NCI-H2227 (cell line): Measurements from ENCODE around the gene CENPM.
"Not testable (repeated sequence)": the region's sequence is repeated elsewhere in the genome, so short reads cannot be mapped to it uniquely, and the experiment has no call there.

Experiments
- DNase-seq: peaks from one replicate; lab custom pipeline; 2025; ENCODE audit not compliant: unreplicated experiment; lab: John Stamatoyannopoulos, UW

The CENPM gene

DNA sequence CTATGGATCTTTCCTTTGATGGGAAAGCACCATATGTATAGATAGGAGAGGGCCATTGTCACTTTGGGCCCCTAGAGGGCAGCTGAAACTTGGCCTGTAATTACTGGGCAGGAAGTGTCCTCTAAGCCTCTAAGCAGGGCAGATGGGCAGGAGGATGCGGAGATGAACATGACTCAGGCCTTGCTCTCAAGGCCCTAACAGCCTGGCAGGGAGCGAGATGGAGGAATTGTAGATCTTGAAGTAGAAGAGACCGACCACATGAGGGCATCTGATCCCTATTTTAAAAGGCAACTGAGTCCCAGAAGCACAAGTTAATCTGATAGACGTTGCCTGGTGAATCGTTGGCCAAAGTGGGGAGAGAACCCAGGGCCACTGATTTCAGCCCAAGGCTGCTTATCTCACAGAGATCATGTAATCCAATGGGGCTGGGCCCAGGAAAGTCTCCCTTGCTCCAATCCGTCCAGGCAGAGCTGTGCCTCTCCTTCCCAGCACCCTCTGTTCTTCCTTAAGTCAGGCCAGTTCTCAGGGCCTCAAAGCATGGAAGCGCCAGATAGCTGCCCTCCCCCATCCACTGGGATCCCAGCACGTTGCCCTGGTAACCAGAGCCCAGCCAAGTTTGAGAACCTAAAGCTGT lies 19.8 kb upstream of the CENPM start:
- no peak for DNase-seq

DNA sequence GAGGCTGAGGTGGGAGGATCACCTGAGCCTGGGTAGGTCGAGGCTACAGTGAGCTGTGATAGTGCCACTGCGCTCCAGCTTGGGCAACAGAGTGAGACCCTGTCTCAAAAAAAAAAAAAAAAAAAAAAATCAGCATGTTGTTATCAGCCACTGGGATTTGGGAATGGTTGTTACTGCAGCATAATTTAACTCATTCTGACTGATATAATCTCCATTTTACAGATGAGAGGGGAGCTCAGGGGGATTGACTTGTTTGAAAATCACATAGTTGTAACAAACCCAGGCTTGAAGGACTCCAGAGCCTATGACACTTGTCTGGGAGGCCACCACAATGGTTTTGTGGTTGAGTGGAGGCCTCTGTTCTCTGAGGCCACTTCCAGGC lies 19.3 kb upstream of the CENPM start:
- DNase-seq = no peak

DNA sequence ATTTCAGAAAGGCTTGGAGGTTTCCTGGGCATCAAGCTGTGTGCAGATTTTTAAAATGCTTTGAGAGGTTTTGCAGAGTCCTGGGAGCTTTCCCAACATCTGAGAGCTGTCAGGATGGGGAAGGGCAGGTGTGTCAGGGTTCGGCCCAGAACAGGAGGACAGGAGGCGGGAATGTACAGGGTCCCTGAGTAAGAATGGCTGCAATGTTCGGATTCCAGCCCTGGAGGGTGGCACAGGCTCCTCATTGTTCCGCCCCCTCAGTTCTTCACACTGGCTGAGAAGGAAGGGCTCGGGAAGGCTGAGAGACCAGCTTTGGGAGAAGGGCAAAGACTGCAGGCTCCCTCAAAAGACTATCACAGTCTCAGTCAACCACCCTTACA lies 17.1 kb upstream of the CENPM start:
- no peak for DNase-seq

DNA sequence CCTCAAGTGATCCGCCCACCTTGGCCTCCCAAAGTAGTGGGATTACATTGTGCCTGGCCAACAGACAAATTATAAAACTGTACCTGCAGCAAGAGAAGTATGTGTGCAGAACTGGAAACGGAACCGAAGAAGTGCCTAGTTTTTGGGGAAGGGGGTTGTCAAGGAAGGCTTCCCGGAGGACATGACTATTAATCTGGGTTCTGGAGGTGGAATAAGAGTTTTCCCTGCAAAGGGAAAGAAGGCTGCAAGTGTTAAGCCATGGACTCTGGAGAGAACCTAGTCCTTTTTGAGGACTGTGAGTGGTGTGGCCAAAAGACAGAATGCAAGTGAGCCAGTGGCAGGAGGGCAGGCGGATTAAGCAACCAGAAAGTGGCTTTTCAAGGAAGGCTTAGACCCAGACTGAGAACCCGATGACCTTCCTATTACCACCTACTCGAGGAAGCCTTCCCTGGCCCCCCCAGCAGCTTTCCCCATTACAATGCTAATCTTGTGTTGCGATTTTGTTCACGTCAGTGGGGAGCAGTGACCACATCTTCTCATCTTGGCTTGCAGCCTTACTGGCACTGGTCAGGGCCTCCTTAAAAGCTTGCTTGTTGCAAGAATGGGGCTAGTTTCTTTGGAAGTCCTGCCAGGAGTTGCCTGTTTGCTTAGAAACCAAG lies 16.6 kb upstream of the CENPM start:
- no peak for DNase-seq

DNA sequence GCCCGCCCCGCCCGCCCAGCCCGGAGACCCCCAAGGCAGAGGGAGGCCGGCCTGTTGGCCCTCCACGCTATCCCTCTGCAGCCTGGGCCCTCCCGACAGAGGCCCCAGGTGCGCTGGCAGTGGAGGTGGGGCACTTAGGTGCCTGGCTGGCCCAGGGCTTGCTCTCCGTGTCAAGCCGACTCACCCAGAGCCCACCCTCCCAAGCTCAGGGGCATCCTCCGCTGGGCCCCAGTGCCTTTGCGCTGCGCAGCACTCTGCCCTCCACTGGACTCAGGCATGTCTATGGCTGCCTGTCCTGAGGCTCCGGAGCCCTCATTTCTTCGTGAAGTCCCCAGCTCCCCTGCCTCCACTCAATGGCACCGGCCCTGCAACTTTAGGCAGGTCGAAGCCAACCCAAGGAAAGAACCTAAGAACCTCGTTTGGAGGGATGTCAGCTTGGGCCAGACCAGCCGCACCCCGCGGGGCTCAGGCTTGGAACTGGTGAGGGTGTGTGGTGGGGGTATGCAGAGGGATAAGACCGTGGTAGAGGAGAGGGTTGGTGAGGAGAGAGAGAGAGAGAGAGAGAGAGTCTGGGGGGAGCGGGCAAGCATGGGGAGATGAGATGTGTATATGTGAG lies 11.1 kb upstream of the CENPM start:
- DNase-seq = no peak

DNA sequence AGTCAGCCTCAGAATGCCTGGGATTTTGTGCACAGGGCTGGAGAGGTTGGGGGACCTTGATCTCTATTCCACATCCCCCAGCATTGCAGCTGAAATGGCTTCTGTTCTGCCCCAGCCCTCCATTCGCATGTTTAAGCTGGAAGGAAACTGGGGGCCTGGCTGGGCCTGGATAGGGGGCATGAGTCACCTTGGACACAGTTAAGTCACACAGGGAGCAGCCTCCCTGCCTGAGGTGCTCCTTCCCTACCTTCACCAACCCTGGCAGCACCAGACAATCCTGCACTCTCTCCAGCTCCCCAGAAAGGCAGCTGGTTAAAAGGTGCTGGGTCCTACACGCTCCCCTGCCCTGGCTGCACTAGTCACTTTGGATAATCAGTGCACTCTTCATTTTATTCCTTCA lies 5.8 kb upstream of the CENPM start:
- DNase-seq = no peak

DNA sequence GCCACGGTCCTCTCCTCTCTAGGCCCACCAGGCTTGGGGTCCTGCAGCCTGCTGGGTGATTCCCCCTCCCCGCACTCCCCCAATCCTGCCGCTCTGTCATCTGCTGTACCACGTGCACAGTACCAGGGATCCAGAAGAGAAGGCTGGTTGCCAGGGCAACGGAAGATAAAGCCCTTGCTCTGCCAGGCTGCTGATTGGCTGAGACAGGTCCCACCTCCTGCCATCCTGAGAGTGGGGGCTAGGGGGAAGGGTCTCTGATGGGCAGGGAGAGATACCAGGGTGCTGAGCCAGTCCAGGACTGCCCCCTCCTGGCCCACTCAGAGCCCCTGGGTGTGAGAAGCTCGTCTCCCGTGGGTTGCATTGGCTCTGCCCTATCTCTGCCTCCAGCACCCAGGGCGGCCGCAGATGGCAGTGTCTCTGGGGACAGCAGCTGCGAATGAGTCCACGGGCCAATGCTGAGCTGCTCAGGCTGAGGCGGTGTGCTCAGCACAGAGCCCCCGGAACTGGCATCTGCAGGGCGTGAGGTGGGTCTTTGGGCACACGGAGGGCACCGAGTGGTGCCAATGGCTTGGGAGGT lies 5.0 kb upstream of the CENPM start, which contains the start of gene SMIM45:
TSS of gene SMIM45 (plus strand) at position 253 of the 577 bp plus-strand sequence.
- peak; percentile 91 for DNase-seq

DNA sequence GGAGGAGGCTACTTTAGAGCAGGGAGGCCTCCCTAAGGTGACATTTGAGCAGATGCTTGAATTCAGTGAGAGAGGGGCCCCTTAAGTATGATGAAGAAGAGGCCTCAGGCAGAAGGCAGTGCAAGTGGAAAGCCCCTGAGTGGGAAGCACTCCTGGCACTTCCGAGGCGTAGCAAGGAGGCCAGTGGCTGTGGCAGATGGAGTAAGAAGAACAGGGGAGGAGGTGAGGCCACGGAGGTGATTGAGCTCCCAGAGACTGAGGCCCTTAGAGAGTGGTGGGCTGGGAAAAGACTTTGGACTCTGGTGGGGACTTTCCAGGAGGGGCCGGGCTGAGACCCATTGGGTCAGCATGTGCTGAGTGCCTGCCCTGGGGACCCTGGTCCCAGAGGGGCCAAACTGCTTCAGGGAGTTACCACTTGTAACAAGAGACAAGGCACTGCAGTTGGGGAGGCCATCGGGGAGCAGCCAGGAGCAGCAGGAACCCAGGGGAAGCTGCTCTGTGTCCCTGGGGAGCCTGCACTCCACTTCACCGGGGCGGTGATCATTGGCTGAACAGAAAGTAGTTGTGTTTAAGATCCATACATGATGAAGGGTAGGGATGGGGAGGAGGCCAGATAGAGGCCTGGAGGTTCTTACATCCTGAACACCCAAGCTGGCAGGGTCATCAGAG lies 2.5 kb upstream of the CENPM start:
- no peak for DNase-seq

DNA sequence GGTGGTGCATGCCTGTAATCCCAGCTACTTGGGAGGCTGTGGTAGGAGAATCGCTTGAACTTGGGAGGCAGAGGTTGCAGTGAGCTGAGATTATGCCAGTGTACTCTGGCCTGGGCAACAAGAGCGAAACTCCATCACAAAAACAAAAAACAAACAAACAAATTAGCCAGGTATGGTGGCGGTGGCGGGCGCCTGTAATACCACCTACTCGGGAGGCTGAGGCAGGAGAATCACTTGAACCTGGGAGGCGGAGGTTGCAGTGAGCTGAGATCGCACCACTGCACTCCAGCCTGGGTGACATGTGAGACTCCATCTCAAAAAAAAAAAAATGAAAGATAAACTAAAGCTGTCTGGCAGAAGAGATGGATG lies 2.0 kb upstream of the CENPM start:
- not testable (repeated sequence) for DNase-seq

DNA sequence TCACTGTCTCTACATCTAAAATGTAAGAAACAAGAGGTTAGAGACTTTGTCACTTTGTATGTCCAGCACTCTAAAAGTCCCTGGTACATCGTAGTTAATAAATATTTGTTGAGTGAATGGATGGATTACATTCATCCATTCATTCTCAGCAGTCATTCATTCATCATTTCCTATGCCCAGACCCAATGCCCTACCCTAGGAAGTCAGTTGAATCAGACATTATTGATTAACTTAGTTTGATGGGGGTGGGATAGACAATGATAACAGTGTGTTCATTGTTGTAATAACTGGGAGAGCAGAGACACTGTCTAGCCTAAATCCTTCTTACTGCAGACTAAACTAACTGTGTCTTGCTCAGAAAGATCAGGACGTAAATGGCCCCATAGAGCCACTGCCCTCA lies 1.2 kb upstream of the CENPM start:
- DNase-seq = no peak

DNA sequence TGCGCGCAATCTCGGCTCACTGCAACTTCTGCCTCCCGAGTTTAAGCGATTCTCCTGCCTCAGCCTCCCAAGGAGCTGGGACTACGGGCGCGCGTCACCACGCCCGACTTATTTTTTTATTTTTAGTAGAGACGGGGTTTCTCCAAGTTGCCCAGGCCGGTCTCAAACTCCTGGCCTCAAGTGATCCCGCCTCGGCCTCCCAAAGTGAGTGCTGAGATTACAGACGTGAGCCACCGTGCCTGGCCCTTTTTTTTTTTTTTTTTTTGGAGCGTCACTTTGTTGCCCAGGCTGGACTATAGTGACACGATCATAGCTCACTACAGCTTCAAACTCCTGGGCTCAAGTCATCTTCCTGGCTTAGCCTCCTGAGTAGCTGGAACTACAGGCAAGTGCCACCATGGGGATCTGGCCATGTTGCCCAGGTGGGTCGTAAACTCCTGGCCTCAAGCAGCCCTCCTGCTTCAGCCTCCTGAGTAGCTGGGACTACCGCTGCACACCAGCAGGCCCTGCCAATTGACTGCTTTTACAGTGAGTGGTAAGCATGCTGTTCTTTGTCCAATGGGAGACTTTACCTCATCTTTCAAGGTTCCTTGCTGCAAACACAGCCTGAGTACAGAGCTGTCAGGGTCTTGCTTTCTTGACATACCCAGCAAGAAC lies 600 bp upstream of the CENPM start:
- DNase-seq = no peak

DNA sequence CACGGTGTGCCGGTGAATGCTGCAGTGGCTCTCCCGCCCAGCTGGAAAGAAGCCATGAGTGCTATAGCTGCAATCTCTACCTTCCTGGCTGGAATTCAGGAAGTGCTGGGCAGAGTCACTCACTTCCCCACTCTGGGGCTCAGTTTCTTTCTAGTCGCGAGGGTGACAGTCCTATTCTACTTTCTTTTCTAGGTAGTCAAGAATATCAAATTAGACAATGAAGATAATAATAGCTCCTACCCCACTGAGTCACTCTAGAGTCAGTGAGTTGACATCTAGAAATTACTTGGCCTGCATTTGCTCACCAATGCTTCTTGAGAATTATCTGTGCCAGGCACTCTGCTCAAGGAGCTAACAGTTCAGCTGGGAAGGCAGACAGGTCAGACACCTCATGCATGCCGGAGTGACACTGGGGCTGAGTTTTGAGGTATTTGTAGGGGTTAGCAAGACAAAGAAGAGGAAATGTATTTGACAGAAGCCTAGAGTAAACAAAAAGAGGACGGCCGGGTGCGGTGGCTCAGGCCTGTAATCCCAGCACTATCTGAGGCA lies 3.2 kb downstream of the CENPM start:
- no peak for DNase-seq

DNA sequence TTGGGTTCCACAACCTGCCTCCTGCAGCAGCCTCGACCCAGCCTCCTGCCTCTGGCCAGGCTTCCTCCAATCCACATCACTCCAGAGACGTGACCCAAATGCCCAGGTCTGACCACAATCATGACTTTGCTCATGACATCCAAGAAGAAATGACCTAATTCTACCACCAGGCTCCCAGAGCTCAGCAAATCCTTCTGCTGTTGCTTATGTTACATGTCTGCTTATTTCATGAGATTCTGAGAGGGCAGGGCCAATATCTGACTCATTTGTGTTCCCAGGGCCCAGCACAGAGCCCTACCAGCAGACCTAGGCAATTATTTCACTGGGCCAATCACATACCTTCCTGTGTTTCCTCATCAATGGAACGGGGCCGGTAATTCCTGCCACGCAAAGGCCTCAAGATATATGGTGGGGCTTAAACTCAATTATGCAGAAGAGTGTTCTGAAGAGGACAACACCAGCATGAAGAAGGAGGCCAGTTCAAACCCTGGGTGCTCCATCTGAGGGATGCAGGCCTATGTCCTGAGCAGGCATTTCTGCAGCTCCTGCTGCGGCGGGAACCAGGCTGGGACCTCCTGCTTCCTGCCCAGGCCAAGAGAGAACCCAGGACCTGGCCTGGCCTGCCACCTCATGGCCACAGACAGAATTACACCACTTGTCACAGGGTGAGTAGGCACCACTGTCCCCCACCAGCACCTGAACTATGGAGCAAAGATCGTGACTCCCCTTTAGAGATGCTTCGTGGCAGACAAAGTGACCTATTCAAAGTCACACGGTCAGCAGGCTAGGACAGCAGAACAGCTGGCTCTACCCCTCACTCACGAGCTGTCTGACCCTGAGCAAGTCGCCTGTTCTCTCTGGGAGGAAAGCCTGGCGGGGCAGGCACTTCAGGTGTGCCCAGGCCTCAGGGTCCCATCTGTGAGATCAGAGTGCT lies 5.9 kb downstream of the CENPM start:
- DNase-seq = peak; percentile 74

DNA sequence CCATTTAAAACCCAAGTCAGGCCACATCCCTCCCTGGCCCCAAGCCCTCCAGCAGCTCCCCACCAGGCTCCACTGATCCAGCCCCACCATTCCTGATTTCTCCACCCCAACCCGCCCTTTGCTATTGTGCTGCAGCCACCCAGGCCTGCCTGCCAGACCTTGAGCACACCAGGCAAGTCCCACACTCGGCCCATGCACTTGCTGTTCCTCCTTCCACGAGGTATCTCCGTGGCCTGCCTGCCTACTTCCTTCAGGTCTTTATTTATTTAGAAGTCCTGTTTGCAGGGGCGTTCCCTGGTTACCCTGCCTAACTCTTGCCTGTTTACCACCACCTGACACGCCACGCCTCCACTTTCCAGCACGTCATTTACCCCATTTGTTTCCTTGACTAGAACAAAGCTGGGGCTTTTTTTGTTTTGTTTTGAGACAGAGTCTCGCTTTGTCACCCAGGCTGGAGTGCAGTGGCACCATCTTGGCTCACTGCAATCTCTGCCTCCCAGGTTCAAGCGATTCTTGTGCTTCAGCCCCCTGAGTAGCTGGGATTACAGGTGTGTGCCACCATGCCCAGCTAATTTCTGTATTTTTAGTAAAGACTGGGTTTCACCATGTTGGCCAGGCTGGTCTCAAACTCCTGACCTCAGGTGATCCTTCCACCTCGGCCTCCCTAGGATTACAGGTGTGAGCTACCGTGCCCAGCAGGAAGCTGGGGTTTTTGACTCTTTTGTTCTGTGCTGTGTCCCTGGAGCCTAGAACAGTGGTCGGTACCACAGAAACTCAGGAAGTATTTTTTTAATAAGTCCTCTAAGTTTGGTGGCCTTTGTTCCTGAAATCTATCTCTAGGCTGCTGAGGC lies 6.7 kb downstream of the CENPM start:
- no peak for DNase-seq

DNA sequence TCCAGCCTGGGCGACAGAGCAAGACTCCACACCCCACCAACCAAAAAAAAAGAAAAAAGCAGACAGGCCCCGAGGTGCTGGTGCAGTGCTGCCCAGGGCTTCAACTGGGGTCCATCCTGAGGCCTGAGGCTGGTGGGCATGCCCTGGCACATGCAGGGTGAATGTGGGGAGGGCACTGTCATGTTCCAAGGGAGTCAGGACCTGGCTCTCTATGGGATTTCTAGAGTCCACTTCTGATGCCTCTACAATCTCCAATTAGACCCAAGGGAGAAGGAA lies 10.1 kb downstream of the CENPM start:
- no peak for DNase-seq

DNA sequence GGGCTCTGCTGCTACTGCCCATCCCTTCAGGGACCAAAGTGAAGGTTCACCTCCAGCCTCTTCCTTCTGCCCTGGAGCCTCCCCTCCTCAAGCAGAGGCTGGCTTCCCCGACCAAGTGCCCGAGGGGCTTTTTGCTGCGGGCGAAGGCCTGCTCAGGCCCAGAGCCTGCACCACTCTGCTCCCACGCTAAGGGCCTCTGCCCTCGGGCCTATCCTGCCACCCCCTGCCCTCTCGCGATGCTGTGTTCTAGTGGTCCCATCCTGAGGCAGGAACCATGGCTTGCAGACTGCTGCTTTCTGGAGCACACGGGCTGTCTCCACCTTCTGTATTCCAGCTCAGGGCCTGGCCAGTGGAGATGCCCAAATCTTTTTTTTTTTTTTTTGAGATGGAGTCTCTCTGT lies 11.4 kb downstream of the CENPM start:
- DNase-seq = no peak

DNA sequence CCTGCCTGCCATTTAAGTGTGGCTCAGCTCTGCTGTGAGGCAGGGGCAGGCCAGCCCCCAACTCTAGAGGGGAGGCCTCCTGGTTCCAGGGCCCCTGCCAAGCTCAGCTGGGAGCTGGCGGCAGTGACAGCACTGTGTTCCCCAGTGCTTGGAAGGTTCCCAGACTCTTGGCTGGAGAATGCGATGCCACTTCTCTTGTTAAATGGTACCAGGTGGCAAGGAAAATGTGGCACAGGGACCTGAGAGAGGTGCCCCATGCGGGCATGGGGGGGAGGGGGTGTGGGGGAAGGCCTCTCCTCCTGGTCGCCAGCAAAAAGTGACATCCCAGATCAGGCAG lies 12.0 kb downstream of the CENPM start:
- DNase-seq = no peak

DNA sequence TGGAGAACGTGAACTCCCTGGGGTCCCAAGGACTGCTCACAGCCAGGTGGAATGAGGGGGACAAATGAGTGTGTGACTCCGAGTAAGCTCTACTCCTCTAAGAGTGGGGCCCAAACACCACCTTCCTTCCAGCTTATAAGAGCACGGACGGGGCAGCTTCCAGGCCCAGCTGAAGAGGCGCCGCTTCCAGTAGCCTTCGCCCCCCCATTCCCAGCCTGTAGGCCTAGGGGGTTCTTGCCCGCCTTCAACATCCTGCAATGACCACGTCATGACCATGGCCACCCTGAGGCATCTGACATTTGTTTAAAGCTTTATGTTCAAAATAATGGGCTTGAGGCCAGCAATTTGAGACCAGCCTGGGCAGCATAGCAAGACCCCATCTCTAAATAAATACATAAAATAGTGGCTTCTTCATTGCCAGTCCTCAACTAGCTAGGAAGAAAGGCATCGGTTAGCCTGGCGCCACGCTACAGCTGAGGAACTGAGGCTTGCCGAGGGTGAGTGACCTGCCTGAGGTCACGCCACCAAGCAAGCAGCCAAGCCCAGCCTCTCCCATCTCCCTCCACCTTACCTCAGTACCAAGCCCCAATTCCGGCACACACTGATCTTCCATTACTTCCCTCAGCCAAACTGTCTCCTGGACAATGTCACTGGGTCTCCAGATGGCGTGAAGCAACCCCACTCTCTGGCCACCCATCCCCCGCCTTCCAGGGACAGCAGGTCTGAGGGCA lies 12.5 kb downstream of the CENPM start:
- no peak for DNase-seq
